Testis (tissue), 3 donors: ENCODE results near the gene SNTG2. TPM values are rescaled to one million over a fixed set of nuclear protein-coding genes. Genes with fewer than 3 reads are reported as not detected.

Experiments used
- DNase-seq: peaks from one replicate; pipeline ENCODE4 v3.0.0-alpha.2; 2019
- H3K27ac ChIP-seq, 2 donors: fragments of 200-600 bp; sonication (generic); one replicate each; pipeline ENCODE4 v1.5.1; 2019
- H3K27me3 ChIP-seq: fragments of 200-600 bp; sonication (generic); one replicate; pipeline ENCODE4 v1.5.1; 2019
- H3K36me3 ChIP-seq: fragments of 200-600 bp; sonication (generic); one replicate; pipeline ENCODE4 v1.5.1; 2017; ENCODE audit warnings: low read depth; ENCODE audit errors: missing control alignments
- H3K4me1 ChIP-seq: fragments of 200-600 bp; sonication (generic); one replicate; pipeline ENCODE4 v1.5.1; 2019
- H3K4me3 ChIP-seq, 2 donors: fragments of 200-600 bp; sonication (generic); one replicate each; pipeline ENCODE4 v1.5.1; 2017 to 2019
- H3K9me3 ChIP-seq: fragments of 200-600 bp; sonication (generic); one replicate; pipeline ENCODE4 v1.5.1; 2017
- POLR2A ChIP-seq: fragments of 450-650 bp; IDR thresholded peaks from one replicate; pipeline ENCODE4 v1.6.1; 2017; ENCODE audit warnings: antibody characterized with exemption, mild to moderate bottlenecking, moderate library complexity
- WGBS, 2 donors: methylation state at CpG; one replicate each; pipeline ENCODE4 v1.1.5; 2018; 5-methylcytosine and 5-hydroxymethylcytosine counted together
- intact Hi-C: fragments of 100-400 bp; cut with DNase I; formaldehyde crosslinking; loops from one replicate; pipeline ENCODE4 v1.15.1; 2023; ENCODE audit warnings: low total_unique reads
- polyA plus RNA-seq: library from polyadenylated mRNA; stranded (reverse); fragments of 350-450 nt; fragmentation: Illumina TruSeq; extraction: RNeasy Lipid Tissue Mini Kit (QIAGEN cat#74804); gene quantifications from one replicate; pipeline ENCODE4 v1.2.3, GENCODE V29; 2014; ENCODE audit warnings: low read depth, low replicate concordance; ENCODE audit not compliant: insufficient read depth
- total RNA-seq, 2 donors: library from RNA; depleted of rRNA; stranded (reverse); fragments of >200 nt; gene quantifications; one replicate each; pipeline ENCODE4 v1.2.3, GENCODE V29; 2016
- TF ChIP-seq, protein P1 (sequence below), 3 experiments: fragments of 450-650 bp in 2 of 3; fragments of 200-600 bp in 1 of 3; sonication (generic) in 1 of 3; IDR thresholded peaks; one replicate each; pipeline ENCODE4 v1.5.1; 2016 to 2019; ENCODE audit warnings: antibody characterized with exemption in 3 of 3, mild to moderate bottlenecking in 2 of 3, moderate library complexity in 1 of 3

SNTG2 gene
- total and polyA plus RNA-seq, 3 donors from 2014 or later = 8.7 to 10.2 (median 9.1) TPM

DNA sequence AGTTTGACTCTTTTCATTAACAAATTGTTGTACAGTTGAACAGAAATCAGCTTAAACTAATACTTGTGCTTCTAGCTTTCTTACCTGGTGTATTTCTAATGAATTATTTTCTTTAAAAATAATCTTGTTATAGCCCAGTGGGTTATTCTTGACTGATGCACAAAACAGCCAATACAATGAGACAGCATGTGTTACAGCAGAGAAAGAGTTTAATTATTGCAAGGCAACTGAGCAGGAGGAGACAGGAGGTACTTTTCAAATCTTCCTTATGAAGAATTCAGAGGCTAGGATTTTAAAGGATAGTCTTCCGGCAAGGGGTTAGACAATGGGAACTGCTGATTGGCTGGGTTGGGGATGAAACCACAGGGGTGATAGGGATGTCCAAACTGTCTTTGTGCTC, 398.1 kb downstream of the SNTG2 start:
- TF ChIP-seq, protein P1, sequence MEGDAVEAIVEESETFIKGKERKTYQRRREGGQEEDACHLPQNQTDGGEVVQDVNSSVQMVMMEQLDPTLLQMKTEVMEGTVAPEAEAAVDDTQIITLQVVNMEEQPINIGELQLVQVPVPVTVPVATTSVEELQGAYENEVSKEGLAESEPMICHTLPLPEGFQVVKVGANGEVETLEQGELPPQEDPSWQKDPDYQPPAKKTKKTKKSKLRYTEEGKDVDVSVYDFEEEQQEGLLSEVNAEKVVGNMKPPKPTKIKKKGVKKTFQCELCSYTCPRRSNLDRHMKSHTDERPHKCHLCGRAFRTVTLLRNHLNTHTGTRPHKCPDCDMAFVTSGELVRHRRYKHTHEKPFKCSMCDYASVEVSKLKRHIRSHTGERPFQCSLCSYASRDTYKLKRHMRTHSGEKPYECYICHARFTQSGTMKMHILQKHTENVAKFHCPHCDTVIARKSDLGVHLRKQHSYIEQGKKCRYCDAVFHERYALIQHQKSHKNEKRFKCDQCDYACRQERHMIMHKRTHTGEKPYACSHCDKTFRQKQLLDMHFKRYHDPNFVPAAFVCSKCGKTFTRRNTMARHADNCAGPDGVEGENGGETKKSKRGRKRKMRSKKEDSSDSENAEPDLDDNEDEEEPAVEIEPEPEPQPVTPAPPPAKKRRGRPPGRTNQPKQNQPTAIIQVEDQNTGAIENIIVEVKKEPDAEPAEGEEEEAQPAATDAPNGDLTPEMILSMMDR (IDR thresholded peaks at IDR 0.05) = no peak
- TF ChIP-seq POLR2A = no peak
- intact Hi-C loops = no loop called here
- Histone ChIP-seq H3K4me1 (no peaks in the 10 kb centered on the region), H3K9me3 (no peaks in the 10 kb centered on the region), H3K27ac (no peak overlapping the region), H3K36me3 (no peaks in the 10 kb centered on the region), H3K4me3 (no peak overlapping the region), H3K27me3 (no peaks in the 10 kb centered on the region)
- no peak for DNase-seq
- WGBS, 2 donors = 88 to 93% methylated on average over 1 of the region's 1 CpG

DNA sequence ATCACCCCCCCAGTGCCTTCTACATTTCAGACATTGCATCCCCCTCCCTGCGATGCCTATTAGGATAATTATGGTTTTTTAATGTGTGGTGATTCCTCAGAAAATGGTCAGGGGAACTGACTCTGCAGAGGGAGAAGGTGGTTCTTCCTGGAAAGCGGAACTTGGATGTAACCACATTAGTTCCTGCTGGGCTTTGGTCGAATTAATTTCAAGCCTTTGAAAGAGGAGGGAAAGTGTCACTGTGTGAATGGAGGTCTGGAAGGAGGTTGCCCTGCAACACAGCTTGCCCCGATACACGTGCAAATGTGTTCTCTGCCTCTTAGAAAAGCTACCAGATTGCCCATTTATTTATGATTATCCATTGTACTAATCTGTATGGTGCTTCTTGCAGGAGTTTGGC, 399.5 kb downstream of the SNTG2 start:
- no peak for TF ChIP-seq POLR2A
- TF ChIP-seq, protein P1 (IDR thresholded peaks at IDR 0.05) = no peak
- no peaks in the 10 kb centered on the region for H3K27me3 ChIP-seq
- H3K4me1 ChIP-seq = no peaks in the 10 kb centered on the region
- no peaks in the 10 kb centered on the region for H3K9me3 ChIP-seq
- intact Hi-C loops = no loop called here
- H3K4me3 ChIP-seq = no peak overlapping the region
- H3K27ac ChIP-seq = no peak overlapping the region
- 73 to 78% methylated on average over 5 of the region's 5 CpGs for WGBS, 2 donors
- no peak for DNase-seq
- H3K36me3 ChIP-seq = no peaks in the 10 kb centered on the region

DNA sequence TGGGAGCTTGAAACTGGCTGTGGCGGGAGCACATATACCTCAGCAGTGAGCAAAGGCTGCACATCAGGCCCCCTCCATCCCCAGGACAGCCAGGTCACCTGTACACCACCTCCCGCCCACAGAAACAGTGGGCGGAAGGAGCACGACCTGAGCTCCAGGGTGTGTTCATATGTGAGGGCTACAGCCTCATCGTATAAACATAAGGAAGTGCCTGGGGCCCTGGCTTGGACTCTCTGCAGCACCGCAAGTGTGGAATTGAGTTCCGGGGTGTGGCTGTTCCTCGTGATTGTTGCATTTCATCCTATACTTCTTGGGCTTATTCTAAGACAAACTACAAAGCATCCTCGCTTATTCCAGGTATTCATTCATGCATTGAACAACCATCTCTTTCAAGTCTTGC, 402.5 kb downstream of the SNTG2 start:
- 89 to 94% methylated on average over 8 to 9 of the region's 9 CpGs for WGBS, 2 donors
- no peak for TF ChIP-seq POLR2A
- TF ChIP-seq, protein P1 (IDR thresholded peaks at IDR 0.05) = no peak
- H3K9me3 ChIP-seq = no peaks in the 10 kb centered on the region

DNA sequence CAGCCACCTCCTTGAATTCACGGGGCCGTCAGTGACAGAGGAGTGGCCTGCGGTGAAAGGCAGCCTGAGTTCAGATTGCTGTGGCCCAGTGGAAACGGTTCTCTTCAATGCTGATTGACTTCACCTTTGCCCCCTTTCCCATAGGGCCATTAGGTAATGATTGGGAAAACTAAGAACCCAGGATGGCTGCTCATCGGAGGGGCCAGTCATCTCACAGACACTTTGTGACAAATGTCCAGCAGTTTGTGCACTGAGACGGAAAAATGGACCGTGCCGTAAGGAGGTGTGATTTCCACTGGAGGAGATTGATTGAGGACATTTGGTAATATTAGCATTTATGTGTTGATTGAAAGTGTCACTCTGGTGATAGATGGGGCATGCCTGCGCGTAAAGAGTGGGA, 402.9 kb downstream of the SNTG2 start:
- no peak overlapping the region for H3K4me3 ChIP-seq
- no peaks in the 10 kb centered on the region for H3K9me3 ChIP-seq
- TF ChIP-seq, protein P1 (IDR thresholded peaks at IDR 0.05) = no peak
- TF ChIP-seq POLR2A = no peak
- no peaks in the 10 kb centered on the region for H3K27me3 ChIP-seq
- no peaks in the 10 kb centered on the region for H3K4me1 ChIP-seq
- no peak overlapping the region for H3K27ac ChIP-seq
- WGBS, 2 donors = 83 to 85% methylated on average over 10 of the region's 10 CpGs
- no peak for DNase-seq
- H3K36me3 ChIP-seq = no peaks in the 10 kb centered on the region
- intact Hi-C loops = no loop called here

More for the DNA sequence above, 402.5 kb downstream of the SNTG2 start:
- H3K4me1 ChIP-seq = no peaks in the 10 kb centered on the region
- H3K27me3 ChIP-seq = no peaks in the 10 kb centered on the region
- H3K4me3 ChIP-seq = no peak overlapping the region
- no peak for DNase-seq
- no peaks in the 10 kb centered on the region for H3K36me3 ChIP-seq
- H3K27ac ChIP-seq = no peak overlapping the region
- intact Hi-C loops = no loop called here

DNA sequence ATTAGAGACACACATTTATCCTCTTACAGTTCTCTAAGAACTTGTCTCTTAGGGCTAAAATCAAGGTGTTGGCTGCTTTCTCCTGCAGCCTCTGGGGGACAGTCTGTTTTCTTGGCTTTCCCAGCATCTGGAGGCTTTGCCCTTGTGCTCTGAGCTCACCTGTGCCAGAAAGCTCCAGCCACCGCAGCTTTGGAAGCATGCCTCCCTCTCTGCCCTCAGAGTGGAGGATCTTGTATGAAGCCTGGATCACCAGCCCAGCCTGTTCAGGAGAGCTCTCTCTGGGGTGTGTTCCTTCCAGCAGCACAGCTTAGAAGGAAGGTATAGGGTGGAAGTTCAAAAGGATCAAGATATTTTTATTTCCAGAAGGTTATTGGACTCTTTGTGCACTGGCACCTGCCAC, 409.5 kb downstream of the SNTG2 start:
- H3K27ac ChIP-seq = no peak overlapping the region
- no peaks in the 10 kb centered on the region for H3K36me3 ChIP-seq
- WGBS, 2 donors = 50 to 63% methylated on average over 1 of the region's 1 CpG
- H3K27me3 ChIP-seq = no peaks in the 10 kb centered on the region
- intact Hi-C loops = no loop called here
- no peaks in the 10 kb centered on the region for H3K4me1 ChIP-seq
- no peak overlapping the region for H3K4me3 ChIP-seq
- no peaks in the 10 kb centered on the region for H3K9me3 ChIP-seq
- TF ChIP-seq, protein P1 (IDR thresholded peaks at IDR 0.05) = no peak
- no peak for TF ChIP-seq POLR2A
- no peak for DNase-seq
